Measurements from ENCODE around the gene CACNB2. TPM values are rescaled to one million over a fixed set of nuclear protein-coding genes. Genes with fewer than 3 reads are reported as not detected.
"Not testable (repeated sequence)": the region's sequence is repeated elsewhere in the genome, so short reads cannot be mapped to it uniquely, and the experiment has no call there.

The CACNB2 gene
- total and polyA plus RNA-seq, 9 donors: 1.1 to 2.0 (median 1.4) TPM

- H3K27ac ChIP-seq (ENCODE audit: low read length): no peak overlapping the region
- H3K4me3 ChIP-seq (ENCODE audit: low read length): no peak overlapping the region
- H3K36me3 ChIP-seq (ENCODE audit: control insufficient read depth, insufficient read depth, low read length): no peaks in the 10 kb centered on the region
- no peak for DNase-seq
- 64% methylated on average over 2 of the region's 2 CpGs for WGBS (ENCODE audit: insufficient coverage)
- no peaks in the 10 kb centered on the region for H3K27me3 ChIP-seq (ENCODE audit: control insufficient read depth, insufficient read depth, low read length)
- no peaks in the 10 kb centered on the region for H3K9me3 ChIP-seq (replicated peaks; ENCODE audit: control insufficient read depth, low read depth, low read length)
- H3K4me1 ChIP-seq (ENCODE audit: control insufficient read depth, insufficient read depth, low read length): peaks cover 3% of the 10 kb centered on the region
These were observed 56.8 kb downstream of the CACNB2 start for GRCh38 chr10:18196806-18197550.

- Histone ChIP-seq H3K4me1 (ENCODE audit: control insufficient read depth, insufficient read depth, low read length) (peaks cover 3% of the 10 kb centered on the region), H3K27ac (ENCODE audit: low read length) (no peak overlapping the region), H3K9me3 (replicated peaks; ENCODE audit: control insufficient read depth, low read depth, low read length) (no peaks in the 10 kb centered on the region), H3K27me3 (ENCODE audit: control insufficient read depth, insufficient read depth, low read length) (no peaks in the 10 kb centered on the region), H3K36me3 (ENCODE audit: control insufficient read depth, insufficient read depth, low read length) (no peaks in the 10 kb centered on the region), H3K4me3 (ENCODE audit: low read length) (no peak overlapping the region)
- WGBS (ENCODE audit: insufficient coverage): no CpG with 5 or more reads among the region's 2 CpGs
- no peak for DNase-seq
These were observed 57.5 kb downstream of the CACNB2 start for GRCh38 chr10:18197706-18198105.

- H3K27ac ChIP-seq (ENCODE audit: low read length): no peak overlapping the region
- no peak for DNase-seq
- no peak overlapping the region for H3K4me3 ChIP-seq (ENCODE audit: low read length)
- no peaks in the 10 kb centered on the region for H3K36me3 ChIP-seq (ENCODE audit: control insufficient read depth, insufficient read depth, low read length)
- no peaks in the 10 kb centered on the region for H3K4me1 ChIP-seq (ENCODE audit: control insufficient read depth, insufficient read depth, low read length)
- H3K27me3 ChIP-seq (ENCODE audit: control insufficient read depth, insufficient read depth, low read length): no peaks in the 10 kb centered on the region
- no peaks in the 10 kb centered on the region for H3K9me3 ChIP-seq (replicated peaks; ENCODE audit: control insufficient read depth, low read depth, low read length)
These were observed 61.7 kb downstream of the CACNB2 start for GRCh38 chr10:18201877-18202276.

GRCh38 chr10:18202680-18203460 is 62.6 kb downstream of the CACNB2 start:
- Histone ChIP-seq H3K4me3 (ENCODE audit: low read length) (no peak overlapping the region), H3K36me3 (ENCODE audit: control insufficient read depth, insufficient read depth, low read length) (no peaks in the 10 kb centered on the region), H3K27me3 (ENCODE audit: control insufficient read depth, insufficient read depth, low read length) (no peaks in the 10 kb centered on the region), H3K9me3 (replicated peaks; ENCODE audit: control insufficient read depth, low read depth, low read length) (no peaks in the 10 kb centered on the region), H3K27ac (ENCODE audit: low read length) (no peak overlapping the region), H3K4me1 (ENCODE audit: control insufficient read depth, insufficient read depth, low read length) (no peaks in the 10 kb centered on the region)
- 77% methylated on average over 3 of the region's 6 CpGs for WGBS (ENCODE audit: insufficient coverage)
- no peak for DNase-seq

GRCh38 chr10:18203471-18203870 is 63.2 kb downstream of the CACNB2 start:
- Histone ChIP-seq H3K27me3 (ENCODE audit: control insufficient read depth, insufficient read depth, low read length) (no peaks in the 10 kb centered on the region), H3K4me3 (ENCODE audit: low read length) (no peak overlapping the region), H3K36me3 (ENCODE audit: control insufficient read depth, insufficient read depth, low read length) (no peaks in the 10 kb centered on the region), H3K9me3 (replicated peaks; ENCODE audit: control insufficient read depth, low read depth, low read length) (no peaks in the 10 kb centered on the region), H3K4me1 (ENCODE audit: control insufficient read depth, insufficient read depth, low read length) (no peaks in the 10 kb centered on the region), H3K27ac (ENCODE audit: low read length) (no peak overlapping the region)
- DNase-seq: no peak
- WGBS (ENCODE audit: insufficient coverage): no CpG with 5 or more reads among the region's 6 CpGs

GRCh38 chr10:18204039-18204835 is 64.0 kb downstream of the CACNB2 start:
- Histone ChIP-seq H3K4me1 (ENCODE audit: control insufficient read depth, insufficient read depth, low read length) (no peaks in the 10 kb centered on the region), H3K9me3 (replicated peaks; ENCODE audit: control insufficient read depth, low read depth, low read length) (no peaks in the 10 kb centered on the region), H3K4me3 (ENCODE audit: low read length) (no peak overlapping the region), H3K27me3 (ENCODE audit: control insufficient read depth, insufficient read depth, low read length) (no peaks in the 10 kb centered on the region), H3K27ac (ENCODE audit: low read length) (no peak overlapping the region), H3K36me3 (ENCODE audit: control insufficient read depth, insufficient read depth, low read length) (no peaks in the 10 kb centered on the region)
- no CpG with 5 or more reads among the region's 6 CpGs for WGBS (ENCODE audit: insufficient coverage)
- peak; percentile 57 for DNase-seq

- H3K27ac ChIP-seq (ENCODE audit: low read length): no peak overlapping the region
- no peaks in the 10 kb centered on the region for H3K27me3 ChIP-seq (ENCODE audit: control insufficient read depth, insufficient read depth, low read length)
- no peaks in the 10 kb centered on the region for H3K4me1 ChIP-seq (ENCODE audit: control insufficient read depth, insufficient read depth, low read length)
- no peak overlapping the region for H3K4me3 ChIP-seq (ENCODE audit: low read length)
- WGBS (ENCODE audit: insufficient coverage): no CpG with 5 or more reads among the region's 5 CpGs
- no peaks in the 10 kb centered on the region for H3K9me3 ChIP-seq (replicated peaks; ENCODE audit: control insufficient read depth, low read depth, low read length)
- DNase-seq: no peak
- H3K36me3 ChIP-seq (ENCODE audit: control insufficient read depth, insufficient read depth, low read length): no peaks in the 10 kb centered on the region
These were observed 65.0 kb downstream of the CACNB2 start for GRCh38 chr10:18205098-18205834.

GRCh38 chr10:18208186-18208585 is 68.0 kb downstream of the CACNB2 start:
- not testable (repeated sequence) for H3K4me3 ChIP-seq (ENCODE audit: low read length); H3K36me3 ChIP-seq (ENCODE audit: control insufficient read depth, insufficient read depth, low read length); H3K27me3 ChIP-seq (ENCODE audit: control insufficient read depth, insufficient read depth, low read length); H3K27ac ChIP-seq (ENCODE audit: low read length); H3K4me1 ChIP-seq (ENCODE audit: control insufficient read depth, insufficient read depth, low read length); H3K9me3 ChIP-seq (replicated peaks; ENCODE audit: control insufficient read depth, low read depth, low read length); DNase-seq
- WGBS (ENCODE audit: insufficient coverage): no CpG with 5 or more reads among the region's 3 CpGs

GRCh38 chr10:18209241-18209640 is 69.0 kb downstream of the CACNB2 start:
- H3K9me3 ChIP-seq (replicated peaks; ENCODE audit: control insufficient read depth, low read depth, low read length): no peaks in the 10 kb centered on the region
- WGBS (ENCODE audit: insufficient coverage): no CpG with 5 or more reads among the region's 2 CpGs
- H3K27me3 ChIP-seq (ENCODE audit: control insufficient read depth, insufficient read depth, low read length): no peaks in the 10 kb centered on the region
- peak; percentile 54 for DNase-seq
- H3K27ac ChIP-seq (ENCODE audit: low read length): peak overlapping the region; percentile 13
- H3K4me3 ChIP-seq (ENCODE audit: low read length): no peak overlapping the region
- no peaks in the 10 kb centered on the region for H3K36me3 ChIP-seq (ENCODE audit: control insufficient read depth, insufficient read depth, low read length)
- H3K4me1 ChIP-seq (ENCODE audit: control insufficient read depth, insufficient read depth, low read length): no peaks in the 10 kb centered on the region
